H1 (cell line): ENCODE results near the gene ASF1A. TPM values are rescaled to one million over a fixed set of nuclear protein-coding genes. Genes with fewer than 3 reads are reported as not detected.

ENCODE experiments used
- CTCF ChIA-PET: fragments of 300-600 bp; sonication (Branson Sonifier 250); formaldehyde crosslinking; loops from one replicate; lab custom pipeline; 2021; ENCODE audit not compliant: partially characterized antibody; lab: Charles Lee
- POLR2A ChIA-PET: fragments of 300-600 bp; sonication (Branson Sonifier 250); formaldehyde crosslinking; loops from one replicate; lab custom pipeline; 2021; ENCODE audit warnings: inconsistent platforms; ENCODE audit not compliant: partially characterized antibody; lab: Charles Lee
- DNase-seq, 2 experiments: peaks; one replicate each; pipeline versions ENCODE4 v3.0.0 to v3.0.0-alpha.2; 2010 to 2022; ENCODE audit warnings: low spot score in 2 of 2, low read depth in 1 of 2, mixed read lengths in 1 of 2
- FAIRE-seq: peaks from 2 replicates; lab custom pipeline; 2011; peaks lifted over from hg19 to GRCh38; lab: Jason Lieb, UNC
- H2AFZ ChIP-seq: 2 replicates; pipeline ENCODE4 v1.8.1; 2012; ENCODE audit warnings: low read length, inconsistent platforms
- H2AK5ac ChIP-seq: 2 replicates; pipeline ENCODE4 v1.6.1; 2013; ENCODE audit warnings: low read depth, low read length
- H2BK120ac ChIP-seq: replicated peaks from 2 replicates; pipeline ENCODE3; 2013; ENCODE audit warnings: low read depth, low read length, inconsistent platforms
- H2BK12ac ChIP-seq: 2 replicates; pipeline ENCODE4 v1.6.1; 2013; ENCODE audit warnings: low read depth, low read length
- H2BK15ac ChIP-seq: 2 replicates; pipeline ENCODE4 v1.6.1; 2013; ENCODE audit warnings: low read length
- H2BK20ac ChIP-seq: 2 replicates; pipeline ENCODE4 v1.6.1; 2013; ENCODE audit warnings: low read length
- H2BK5ac ChIP-seq: 2 replicates; pipeline ENCODE4 v1.6.1; 2013; ENCODE audit warnings: low read depth, low read length
- H3K14ac ChIP-seq: 2 replicates; pipeline ENCODE4 v1.6.1; 2013; ENCODE audit warnings: inconsistent platforms; ENCODE audit not compliant: insufficient read length
- H3K18ac ChIP-seq: 2 replicates; pipeline ENCODE4 v1.6.1; 2013; ENCODE audit warnings: low read length; ENCODE audit errors: extremely low read depth
- H3K23ac ChIP-seq: 2 replicates; pipeline ENCODE4 v1.6.1; 2013; ENCODE audit warnings: inconsistent platforms; ENCODE audit not compliant: insufficient read length
- H3K23me2 ChIP-seq: 2 replicates; pipeline ENCODE4 v1.6.1; 2013; ENCODE audit warnings: low read depth, low read length
- H3K27ac ChIP-seq: 2 replicates; pipeline ENCODE4 v1.6.1; 2011; ENCODE audit warnings: low read depth, low read length, inconsistent platforms
- H3K27me3 ChIP-seq, 4 experiments: replicated peaks in 1 of 4; 1 replicate in 1 of 4; 2 replicates in 3 of 4; pipeline versions ENCODE4 v1.6.1 to v1.8.1; 2011 to 2013; ENCODE audit warnings: low read length in 3 of 4, mild to moderate bottlenecking in 3 of 4, inconsistent platforms in 2 of 4, mixed read lengths in 2 of 4, moderate library complexity in 1 of 4; ENCODE audit not compliant: control insufficient read depth in 3 of 4, insufficient read depth in 3 of 4; ENCODE audit errors: extremely low read depth in 1 of 4
- H3K36me3 ChIP-seq, 4 experiments: 2 replicates each; pipeline versions ENCODE4 v1.6.1 to v1.8.1; 2011 to 2013; ENCODE audit warnings: mild to moderate bottlenecking in 4 of 4, low read length in 3 of 4, moderate library complexity in 2 of 4, control low read depth in 1 of 4, inconsistent platforms in 1 of 4; ENCODE audit not compliant: insufficient read depth in 4 of 4, control insufficient read depth in 2 of 4
- H3K4ac ChIP-seq: replicated peaks from 2 replicates; pipeline ENCODE3; 2013; ENCODE audit warnings: low read length, low read depth, mixed read lengths, inconsistent platforms; ENCODE audit not compliant: insufficient read length
- H3K4me1 ChIP-seq, 4 experiments: replicated peaks in 1 of 4; 1 replicate in 1 of 4; 2 replicates in 3 of 4; pipeline versions ENCODE4 v1.6.1 to v1.8.1; 2011 to 2013; ENCODE audit warnings: low read length in 3 of 4, inconsistent platforms in 2 of 4, mixed read lengths in 1 of 4; ENCODE audit not compliant: insufficient read depth in 4 of 4, control insufficient read depth in 3 of 4
- H3K4me2 ChIP-seq, 2 experiments: 2 replicates each; pipeline versions ENCODE4 v1.6.1 to v1.8.1; 2011 to 2013; ENCODE audit warnings: low read depth in 2 of 2, low read length in 2 of 2, control low read depth in 1 of 2, inconsistent platforms in 1 of 2, mild to moderate bottlenecking in 1 of 2; ENCODE audit not compliant: insufficient read depth in 1 of 2
- H3K4me3 ChIP-seq, 4 experiments: fragments of 200-600, 300-600 bp in 1 of 4; sonication (generic), shearing (Covaris generic), sonication (Bioruptor Twin) in 1 of 4; 2 replicates each; pipeline versions ENCODE4 v1.5.1 to v1.8.1; 2011 to 2016; ENCODE audit warnings: low read length in 4 of 4, low read depth in 3 of 4, control low read depth in 2 of 4, inconsistent platforms in 2 of 4, mild to moderate bottlenecking in 2 of 4, mixed read lengths in 1 of 4, moderate library complexity in 1 of 4; ENCODE audit not compliant: insufficient read depth in 2 of 4; ENCODE audit errors: extremely low read depth in 1 of 4
- H3K56ac ChIP-seq: replicated peaks from 2 replicates; pipeline ENCODE3; 2013; ENCODE audit warnings: low read depth, mild to moderate bottlenecking, mixed read lengths, low read length, inconsistent platforms; ENCODE audit not compliant: insufficient read length
- H3K79me1 ChIP-seq: 2 replicates; pipeline ENCODE4 v1.6.1; 2013; ENCODE audit warnings: low read depth, low read length, control low read depth
- H3K79me2 ChIP-seq, 2 experiments: 2 replicates each; pipeline versions ENCODE4 v1.6.1 to v1.8.1; 2012 to 2013; ENCODE audit warnings: low read length in 2 of 2, mild to moderate bottlenecking in 2 of 2, inconsistent platforms in 1 of 2; ENCODE audit not compliant: insufficient read depth in 2 of 2, control insufficient read depth in 1 of 2
- H3K9ac ChIP-seq, 4 experiments: replicated peaks in 1 of 4; 1 replicate in 1 of 4; 2 replicates in 3 of 4; pipeline versions ENCODE4 v1.6.1 to v1.8.1; 2011 to 2013; ENCODE audit warnings: low read depth in 3 of 4, low read length in 3 of 4, control low read depth in 2 of 4, mild to moderate bottlenecking in 2 of 4, moderate library complexity in 2 of 4, inconsistent platforms in 1 of 4; ENCODE audit errors: extremely low read depth in 1 of 4
- H3K9me3 ChIP-seq, 2 experiments: 2 replicates each; pipeline versions ENCODE4 v1.6.1 to v1.8.1; 2012 to 2013; ENCODE audit warnings: mild to moderate bottlenecking in 2 of 2, moderate library complexity in 2 of 2, control low read depth in 1 of 2, inconsistent platforms in 1 of 2, low read depth in 1 of 2, low read length in 1 of 2, mixed read lengths in 1 of 2; ENCODE audit not compliant: insufficient read depth in 2 of 2
- H4K20me1 ChIP-seq, 2 experiments: replicated peaks in 1 of 2; 2 replicates each; pipeline versions ENCODE3 to v1.8.1; 2011 to 2013; ENCODE audit warnings: inconsistent platforms in 2 of 2, low read length in 2 of 2, mild to moderate bottlenecking in 1 of 2; ENCODE audit not compliant: insufficient read depth in 2 of 2, control insufficient read depth in 1 of 2
- H4K5ac ChIP-seq: 2 replicates; pipeline ENCODE4 v1.6.1; 2013; ENCODE audit warnings: low read length, low read depth, mixed read lengths, inconsistent platforms; ENCODE audit not compliant: insufficient read length
- H4K8ac ChIP-seq: 2 replicates; pipeline ENCODE4 v1.8.0; 2013; ENCODE audit warnings: mild to moderate bottlenecking, moderate library complexity, low read length, inconsistent platforms; ENCODE audit not compliant: insufficient read depth; ENCODE audit errors: extremely low read depth
- H4K91ac ChIP-seq: replicated peaks from 2 replicates; pipeline ENCODE3; 2013; ENCODE audit warnings: low read length, mixed read lengths, inconsistent platforms; ENCODE audit not compliant: insufficient read length
- BACH1 ChIP-seq: IDR thresholded peaks from 2 replicates; pipeline ENCODE4 v1.6.1; 2012; ENCODE audit warnings: low read length, improper control_type of control experiment
- CBX8 ChIP-seq: fragments of 300-800, 300-1000 bp; sonication (generic); IDR thresholded peaks from 2 replicates; pipeline ENCODE4 v1.7.1; 2016; ENCODE audit warnings: low read depth, low read length, borderline replicate concordance
- CEBPB ChIP-seq: IDR thresholded peaks from 2 replicates; pipeline ENCODE4 v1.6.1; 2012; ENCODE audit warnings: low read depth, low read length
- CHD1 ChIP-seq: IDR thresholded peaks from 2 replicates; pipeline ENCODE4 v1.6.1; 2012; ENCODE audit warnings: low read depth, low read length, improper control_type of control experiment
- EP300 ChIP-seq, 2 experiments: IDR thresholded peaks; 1 replicate in 1 of 2; 2 replicates in 1 of 2; pipeline ENCODE4 v1.6.1; 2011 to 2012; ENCODE audit warnings: low read depth in 2 of 2, low read length in 2 of 2, mild to moderate bottlenecking in 2 of 2, borderline replicate concordance in 1 of 2, inconsistent platforms in 1 of 2, moderate library complexity in 1 of 2
- GABPA ChIP-seq: IDR thresholded peaks from 2 replicates; pipeline ENCODE4 v1.6.1; 2011; ENCODE audit warnings: mild to moderate bottlenecking, low read length, moderate library complexity, borderline replicate concordance; ENCODE audit not compliant: insufficient read depth
- KDM5A ChIP-seq: fragments of 200-600 bp; IDR thresholded peaks from 2 replicates; pipeline ENCODE4 v1.7.1; 2012; ENCODE audit warnings: mild to moderate bottlenecking, low read length, inconsistent platforms, mixed read lengths
- RFX5 ChIP-seq: IDR thresholded peaks from 2 replicates; pipeline ENCODE4 v1.6.1; 2011; ENCODE audit warnings: low read depth, low read length, improper control_type of control experiment, borderline replicate concordance
- SIX5 ChIP-seq: IDR thresholded peaks from 2 replicates; pipeline ENCODE4 v1.6.1; 2011; ENCODE audit warnings: mild to moderate bottlenecking, low read depth, low read length
- SP2 ChIP-seq: IDR thresholded peaks from 2 replicates; pipeline ENCODE4 v1.6.1; 2012; ENCODE audit warnings: mild to moderate bottlenecking, low read length, inconsistent platforms
- TCF12 ChIP-seq: IDR thresholded peaks from 2 replicates; pipeline ENCODE4 v1.6.1; 2011; ENCODE audit warnings: low read depth, mild to moderate bottlenecking, low read length
- ZNF274 ChIP-seq: IDR thresholded peaks from 2 replicates; pipeline ENCODE4 v1.7.0; 2012; ENCODE audit warnings: low read length, borderline replicate concordance; ENCODE audit errors: extremely low read depth
- WGBS, 2 experiments: shearing (Covaris generic) in 1 of 2; methylation state at CpG; one replicate each; pipeline versions ENCODE4 v1.1.6 to v1.1.7; 2013 to 2015; ENCODE audit warnings: low lambda C conversion rate in 2 of 2, mixed read lengths in 2 of 2, inconsistent platforms in 1 of 2, low coverage in 1 of 2, missing lambda C conversion rate in 1 of 2; ENCODE audit not compliant: insufficient replicate concordance in 2 of 2, insufficient coverage in 1 of 2, insufficient read length in 1 of 2; ENCODE audit errors: extremely low coverage in 1 of 2, missing lambda C conversion rate in 1 of 2; 5-methylcytosine and 5-hydroxymethylcytosine counted together
- polyA plus RNA-seq, 7 experiments: library from polyadenylated mRNA; depleted of rRNA in 3 of 7; stranded (reverse) in 5 of 7; unstranded in 2 of 7; fragments of >200 nt in 5 of 7; fragments of 200-250 nt in 2 of 7; gene quantifications; 1 replicate in 5 of 7; 2 replicates in 1 of 7; 4 replicates in 1 of 7; pipeline versions ENCODE4 v1.2.1 to v1.2.3, GENCODE V29; 2011 to 2013; ENCODE audit warnings: missing spikeins in 2 of 7, mixed read lengths in 2 of 7
- total RNA-seq: library from RNA; stranded (reverse); fragmentation: NEBNext Ultra II Directional; extraction: Animal tissue kit (Norgen Biotek cat#: 25700); gene quantifications from 2 replicates; pipeline ENCODE4 v1.2.1, GENCODE V29; 2021

Gene ASF1A
- total and polyA plus RNA-seq, 2 of the 8 experiments (the other 6 are each of a cell fraction or from before 2014, with no cell fraction given) = 11.4 to 50.2 TPM

GRCh38 chr6:118908441-118908840, 14.5 kb downstream of the ASF1A start:
- Histone ChIP-seq H3K4me1 (no peaks in the 10 kb centered on the region), H2AK5ac (no peak overlapping the region), H2BK120ac (no peak overlapping the region), H3K4ac (no peak overlapping the region), H3K79me2 (peaks cover 0 to 7% of the 10 kb centered on the region in 2 experiments; a peak in 1 of 4 replicates), H3K9me3 (no peaks in the 10 kb centered on the region), H3K79me1 (peaks cover 2% of the 10 kb centered on the region; the same call in 1 of the 2 replicates), H3K56ac (no peak overlapping the region), H2BK15ac (no peak overlapping the region), H3K4me2 (no peak overlapping the region), H2BK20ac (no peak overlapping the region), H3K36me3 (peaks cover 2 to 86% (median 31%) of the 10 kb centered on the region in 4 experiments; a peak in 7 of 8 replicates), H2BK12ac (no peak overlapping the region), H2AFZ (no peak overlapping the region), H2BK5ac (no peak overlapping the region), H3K18ac (no peak overlapping the region), H3K23ac (no peak overlapping the region), H3K23me2 (no peaks in the 10 kb centered on the region), H4K5ac (no peak overlapping the region), H3K27me3 (peaks cover 0 to 1% (median 0%) of the 10 kb centered on the region in 4 experiments; a peak in 1 of 7 replicates), H4K8ac (no peak overlapping the region), H4K91ac (no peak overlapping the region), H3K4me3 (no peak overlapping the region), H3K27ac (no peak overlapping the region), H4K20me1 (peaks cover 4% of the 10 kb centered on the region in 2 experiments), H3K14ac (no peak overlapping the region), H3K9ac (no peak overlapping the region)
- no peak for FAIRE-seq
- 85% methylated on average over 1 of the region's 1 CpG; no CpG with 5 or more reads in 1 of the 2 experiments for WGBS, 2 experiments
- CTCF ChIA-PET = interaction anchor here (1.7 kb wide), 1 partner anchor 12 kb away, joined by 8 read pairs; no protein-coding TSS in a partner anchor
- POLR2A ChIA-PET = interaction anchor here (0.6 to 1.7 kb wide), 4 partner anchors 8 to 170 kb away, joined by 3 to 11 read pairs (median 3); partner anchors contain the start of gene FAM184A
- no peak for DNase-seq
- TF ChIP-seq CEBPB (no peak), RFX5 (no peak), CHD1 (no peak), CBX8 (no peak), SIX5 (no peak), SP2 (no peak), TCF12 (no peak), ZNF274 (no peak), EP300 (IDR thresholded peaks at IDR 0.05; ENCODE audit: borderline replicate concordance in 1 of 2, low read depth in 2 of 2, low read length in 2 of 2) (no peak), GABPA (no peak), KDM5A (no peak), BACH1 (no peak)
